Measurements from ENCODE around the gene GARNL3. TPM values are rescaled to one million over a fixed set of nuclear protein-coding genes. Genes with fewer than 3 reads are reported as not detected.

Gene GARNL3
- total RNA-seq, 1 donor from 2014 or later = 32.0 TPM

DNA sequence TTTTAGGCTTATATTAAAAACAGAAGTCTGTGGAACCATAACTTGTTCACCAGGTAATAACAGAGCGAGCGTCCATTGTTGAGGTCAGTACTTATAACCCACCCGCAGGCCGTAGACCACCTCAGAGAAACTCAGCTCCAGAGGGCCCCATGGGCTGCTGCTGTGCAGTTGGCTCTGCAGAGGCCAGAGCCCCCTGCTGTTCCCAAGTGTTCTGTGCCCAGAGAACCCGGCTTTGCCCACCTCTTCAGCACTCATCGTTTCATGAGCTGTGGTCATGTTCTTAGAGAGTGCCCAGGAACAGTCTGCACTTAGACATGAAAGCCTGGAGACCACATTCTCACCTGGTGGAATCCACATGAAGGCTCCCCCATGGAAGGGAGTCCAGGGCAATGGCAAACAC, 82.0 kb downstream of the GARNL3 start:
- Histone ChIP-seq H3K27me3 (no peaks in the 10 kb centered on the region), H3K79me2 (ENCODE audit: low read depth) (no peaks in the 10 kb centered on the region), H3K36me3 (no peaks in the 10 kb centered on the region), H3K9me3 (ENCODE audit: low read depth) (no peaks in the 10 kb centered on the region), H2AFZ (replicated peaks) (no peak overlapping the region), H3K4me2 (no peak overlapping the region), H3F3A (ENCODE audit: low read depth) (no peaks in the 10 kb centered on the region), H3K27ac (no peak overlapping the region), H3K4me1 (no peaks in the 10 kb centered on the region), H3K4me3 (no peak overlapping the region), H4K20me1 (ENCODE audit: low read depth) (no peaks in the 10 kb centered on the region), H3K9ac (no peak overlapping the region)
- Mint-ChIP-seq H3K27me3 (ENCODE audit: insufficient read depth, low read depth) (no peaks in the 10 kb centered on the region), H3K4me3 (no peak overlapping the region), H3K4me1 (peaks cover 2% of the 10 kb centered on the region), H3K36me3 (peaks cover 2% of the 10 kb centered on the region), H3K9me3 (no peaks in the 10 kb centered on the region), H3K27ac (no peak overlapping the region)
- no peak for DNase-seq (ENCODE audit: low spot score)
- no peak for TF ChIP-seq EZH2 (IDR thresholded peaks at IDR 0.05)
- no peak for TF ChIP-seq EZH2phosphoT487 (IDR thresholded peaks at IDR 0.05)
- TF ChIP-seq, protein P1, sequence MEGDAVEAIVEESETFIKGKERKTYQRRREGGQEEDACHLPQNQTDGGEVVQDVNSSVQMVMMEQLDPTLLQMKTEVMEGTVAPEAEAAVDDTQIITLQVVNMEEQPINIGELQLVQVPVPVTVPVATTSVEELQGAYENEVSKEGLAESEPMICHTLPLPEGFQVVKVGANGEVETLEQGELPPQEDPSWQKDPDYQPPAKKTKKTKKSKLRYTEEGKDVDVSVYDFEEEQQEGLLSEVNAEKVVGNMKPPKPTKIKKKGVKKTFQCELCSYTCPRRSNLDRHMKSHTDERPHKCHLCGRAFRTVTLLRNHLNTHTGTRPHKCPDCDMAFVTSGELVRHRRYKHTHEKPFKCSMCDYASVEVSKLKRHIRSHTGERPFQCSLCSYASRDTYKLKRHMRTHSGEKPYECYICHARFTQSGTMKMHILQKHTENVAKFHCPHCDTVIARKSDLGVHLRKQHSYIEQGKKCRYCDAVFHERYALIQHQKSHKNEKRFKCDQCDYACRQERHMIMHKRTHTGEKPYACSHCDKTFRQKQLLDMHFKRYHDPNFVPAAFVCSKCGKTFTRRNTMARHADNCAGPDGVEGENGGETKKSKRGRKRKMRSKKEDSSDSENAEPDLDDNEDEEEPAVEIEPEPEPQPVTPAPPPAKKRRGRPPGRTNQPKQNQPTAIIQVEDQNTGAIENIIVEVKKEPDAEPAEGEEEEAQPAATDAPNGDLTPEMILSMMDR (IDR thresholded peaks at IDR 0.05) = no peak

DNA sequence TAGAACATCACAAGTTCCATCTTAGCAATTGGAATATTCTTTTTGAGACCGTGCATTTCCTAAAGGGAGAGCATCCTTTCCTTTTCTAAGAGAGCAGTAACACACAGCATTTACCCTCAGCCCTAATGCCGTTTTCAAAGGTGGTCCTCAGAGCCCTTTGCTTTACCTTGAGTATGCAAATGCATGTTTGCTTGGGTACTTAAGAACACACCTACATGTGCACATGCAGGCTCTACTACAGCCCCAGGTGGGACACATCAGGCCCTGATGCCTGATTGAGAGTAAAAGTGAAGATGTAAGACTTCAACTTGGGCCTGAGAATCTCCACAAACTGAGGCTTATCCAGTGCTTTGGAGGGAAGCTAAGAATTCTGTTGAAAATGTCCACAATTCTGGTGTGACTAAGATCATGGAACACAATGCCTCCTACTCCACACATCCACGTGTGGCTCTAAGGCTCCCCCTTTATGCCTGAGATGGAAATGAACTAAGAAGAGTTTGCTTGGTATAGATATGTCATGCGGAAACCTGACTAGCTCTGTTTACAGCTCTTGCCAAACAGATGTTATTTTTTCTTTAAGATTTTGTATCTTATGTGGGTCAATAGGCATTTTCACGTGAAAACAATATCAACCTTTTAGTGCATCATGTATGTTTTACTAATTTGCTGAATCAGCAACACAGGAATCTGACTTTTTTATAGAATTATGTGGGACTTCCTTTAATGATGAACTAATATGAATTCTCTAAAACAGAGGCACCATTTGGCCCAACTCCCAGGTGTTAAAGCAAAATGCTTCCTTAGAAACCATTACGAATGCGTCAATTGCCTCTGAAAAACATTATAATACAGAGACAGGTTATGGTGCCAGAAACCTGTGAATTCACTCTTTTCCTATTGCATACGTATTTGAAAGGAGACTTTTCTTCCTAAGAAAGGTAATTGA, 83.5 kb downstream of the GARNL3 start:
- Mint-ChIP-seq H3K36me3 (peaks cover 2% of the 10 kb centered on the region), H3K27me3 (ENCODE audit: insufficient read depth, low read depth) (no peaks in the 10 kb centered on the region), H3K9me3 (no peaks in the 10 kb centered on the region), H3K4me1 (peaks cover 6% of the 10 kb centered on the region), H3K27ac (no peak overlapping the region), H3K4me3 (no peak overlapping the region)
- H3F3A ChIP-seq (ENCODE audit: low read depth) = peaks cover 6% of the 10 kb centered on the region
- H3K4me3 ChIP-seq = no peak overlapping the region
- no peak overlapping the region for H3K9ac ChIP-seq
- no peak overlapping the region for H2AFZ ChIP-seq (replicated peaks)
- no peak for DNase-seq (ENCODE audit: low spot score)
- TF ChIP-seq, protein P1 (IDR thresholded peaks at IDR 0.05) = no peak
- no peak for TF ChIP-seq EZH2 (IDR thresholded peaks at IDR 0.05)
- no peak for TF ChIP-seq EZH2phosphoT487 (IDR thresholded peaks at IDR 0.05)
- H3K27me3 ChIP-seq = no peaks in the 10 kb centered on the region
- no peaks in the 10 kb centered on the region for H4K20me1 ChIP-seq (ENCODE audit: low read depth)
- no peaks in the 10 kb centered on the region for H3K36me3 ChIP-seq
- peaks cover 6% of the 10 kb centered on the region for H3K4me1 ChIP-seq
- no peaks in the 10 kb centered on the region for H3K9me3 ChIP-seq (ENCODE audit: low read depth)
- no peak overlapping the region for H3K27ac ChIP-seq
- no peaks in the 10 kb centered on the region for H3K79me2 ChIP-seq (ENCODE audit: low read depth)
- H3K4me2 ChIP-seq = no peak overlapping the region

DNA sequence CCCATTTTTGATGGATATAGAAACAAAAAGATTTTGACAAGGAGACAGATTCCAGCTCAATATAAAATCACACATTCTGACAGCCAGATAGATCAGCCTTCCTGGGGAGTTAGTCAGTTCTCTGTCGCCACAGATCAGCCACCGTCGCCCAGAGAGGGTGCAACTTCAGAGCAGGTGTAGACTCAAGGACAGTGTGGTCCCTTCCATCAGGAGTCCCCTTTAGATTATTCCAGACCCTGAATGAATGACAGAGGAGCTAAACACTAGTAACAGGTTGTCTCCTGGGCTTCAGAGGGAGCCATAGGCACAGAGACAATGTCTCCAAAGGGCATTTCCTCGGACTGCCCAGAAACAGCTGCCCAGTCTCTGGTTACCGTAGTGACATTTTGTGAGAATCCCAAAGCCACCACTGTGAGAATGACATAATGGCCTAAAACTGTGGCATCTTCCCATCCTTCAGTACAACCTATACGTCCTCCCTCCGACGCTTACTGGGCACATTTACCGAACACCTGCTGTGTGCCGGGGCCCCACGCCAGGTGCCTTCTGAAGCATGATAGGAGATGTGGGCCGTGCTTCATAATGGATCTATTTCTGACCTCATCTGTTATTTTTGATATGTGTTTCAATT, 85.0 kb downstream of the GARNL3 start:
- Histone ChIP-seq H3K9me3 (ENCODE audit: low read depth) (no peaks in the 10 kb centered on the region), H3K27me3 (no peaks in the 10 kb centered on the region), H3K4me2 (no peak overlapping the region), H3K36me3 (no peaks in the 10 kb centered on the region), H4K20me1 (ENCODE audit: low read depth) (no peaks in the 10 kb centered on the region), H3K4me1 (peaks cover 21% of the 10 kb centered on the region), H3F3A (ENCODE audit: low read depth) (peaks cover 21% of the 10 kb centered on the region), H2AFZ (replicated peaks) (no peak overlapping the region), H3K79me2 (ENCODE audit: low read depth) (no peaks in the 10 kb centered on the region), H3K27ac (no peak overlapping the region), H3K9ac (no peak overlapping the region), H3K4me3 (no peak overlapping the region)
- peaks cover 18% of the 10 kb centered on the region for H3K4me1 Mint-ChIP-seq
- no peaks in the 10 kb centered on the region for H3K9me3 Mint-ChIP-seq
- DNase-seq (ENCODE audit: low spot score) = no peak
- no peak overlapping the region for H3K27ac Mint-ChIP-seq
- H3K27me3 Mint-ChIP-seq (ENCODE audit: insufficient read depth, low read depth) = peaks cover 4% of the 10 kb centered on the region
- H3K36me3 Mint-ChIP-seq = peaks cover 2% of the 10 kb centered on the region
- TF ChIP-seq EZH2 (IDR thresholded peaks at IDR 0.05) = no peak
- TF ChIP-seq, protein P1 (IDR thresholded peaks at IDR 0.05) = no peak
- no peak for TF ChIP-seq EZH2phosphoT487 (IDR thresholded peaks at IDR 0.05)
- H3K4me3 Mint-ChIP-seq = no peak overlapping the region
